GM21723 (cell line): ENCODE data around the gene CARD19.

Experiments
- ATAC-seq: cut with Tn5 transposase; IDR thresholded peaks from one replicate; pipeline ENCODE4 v1.9.1; 2021; ENCODE audit warnings: mild to moderate bottlenecking, moderate library complexity; ENCODE audit not compliant: unreplicated experiment

The CARD19 gene

GRCh38 chr9:93096131-93096802, at the start of gene CARD19:
Gene CARD19 (plus strand): TSS chr9:93096217. CDS start chr9:93096346, 129 bp downstream.
- ATAC-seq: peak; percentile 45

- ATAC-seq: no peak
Observed at GRCh38 chr9:93048566-93049448, 47.2 kb upstream of the CARD19 start.

GRCh38 chr9:93049491-93049890, 46.5 kb upstream of the CARD19 start:
- no peak for ATAC-seq

- no peak for ATAC-seq
Observed at GRCh38 chr9:93050231-93050630, 45.8 kb upstream of the CARD19 start.

- ATAC-seq: no peak
Observed at GRCh38 chr9:93051680-93052089, 44.3 kb upstream of the CARD19 start.

GRCh38 chr9:93052791-93053540, 43.1 kb upstream of the CARD19 start:
- no peak for ATAC-seq

GRCh38 chr9:93053781-93054331, 42.2 kb upstream of the CARD19 start:
- ATAC-seq: no peak

GRCh38 chr9:93054758-93055704, 41.0 kb upstream of the CARD19 start:
- ATAC-seq: no peak

GRCh38 chr9:93057042-93057702, 38.8 kb upstream of the CARD19 start:
- no peak for ATAC-seq

GRCh38 chr9:93057703-93058354, 38.2 kb upstream of the CARD19 start:
- peak; percentile 9 for ATAC-seq

- ATAC-seq: peak; percentile 35
Observed at GRCh38 chr9:93058355-93059010, 37.5 kb upstream of the CARD19 start, which contains the start of gene SUSD3. Gene SUSD3 (plus strand): TSS chr9:93058701. CDS start chr9:93058743, 42 bp downstream.

GRCh38 chr9:93059011-93059714, 36.9 kb upstream of the CARD19 start:
- ATAC-seq: peak; percentile 30

GRCh38 chr9:93059715-93060578, 36.1 kb upstream of the CARD19 start:
- no peak for ATAC-seq

- no peak for ATAC-seq
Observed at GRCh38 chr9:93060746-93061259, 35.2 kb upstream of the CARD19 start.

GRCh38 chr9:93061260-93061751, 34.7 kb upstream of the CARD19 start:
- no peak for ATAC-seq
